GM19035 (cell line): ENCODE measurements around the gene PSMB5.
"Not testable (repeated sequence)": the region's sequence is repeated elsewhere in the genome, so short reads cannot be mapped to it uniquely, and the experiment has no call there.

Source experiments
- ATAC-seq: cut with Tn5 transposase; IDR thresholded peaks from one replicate; pipeline ENCODE4 v1.9.1; 2021; ENCODE audit not compliant: unreplicated experiment

PSMB5 gene

GRCh38 chr14:23020143-23021128, 14.3 kb downstream of the PSMB5 start:
- no peak for ATAC-seq

- ATAC-seq: no peak
Measured at GRCh38 chr14:23018107-23018506, 16.6 kb downstream of the PSMB5 start.

DNA sequence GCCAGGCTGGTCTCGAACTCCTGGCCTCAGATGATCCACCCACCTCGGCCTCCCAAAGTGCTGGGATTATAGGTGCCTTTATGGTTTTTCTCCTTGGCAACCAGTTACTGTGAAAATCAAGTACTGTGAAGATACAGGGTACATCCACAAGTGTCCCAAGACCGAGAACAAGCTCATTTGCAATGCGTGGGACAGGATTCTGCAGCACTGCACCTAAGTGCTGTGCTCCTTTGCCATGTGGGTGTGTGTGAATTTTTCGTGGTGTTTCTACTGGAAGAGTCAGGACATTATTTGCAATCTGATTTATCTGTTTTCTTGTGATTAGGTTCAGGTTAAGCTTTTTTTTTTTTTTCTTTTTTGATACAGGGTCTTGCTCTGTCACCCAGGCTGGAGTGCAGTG, 17.6 kb downstream of the PSMB5 start:
- no peak for ATAC-seq

- no peak for ATAC-seq
Measured at GRCh38 chr14:23015618-23016017, 19.1 kb downstream of the PSMB5 start.

- ATAC-seq: not testable (repeated sequence)
Measured at GRCh38 chr14:23013749-23014054, 21.0 kb downstream of the PSMB5 start.

DNA sequence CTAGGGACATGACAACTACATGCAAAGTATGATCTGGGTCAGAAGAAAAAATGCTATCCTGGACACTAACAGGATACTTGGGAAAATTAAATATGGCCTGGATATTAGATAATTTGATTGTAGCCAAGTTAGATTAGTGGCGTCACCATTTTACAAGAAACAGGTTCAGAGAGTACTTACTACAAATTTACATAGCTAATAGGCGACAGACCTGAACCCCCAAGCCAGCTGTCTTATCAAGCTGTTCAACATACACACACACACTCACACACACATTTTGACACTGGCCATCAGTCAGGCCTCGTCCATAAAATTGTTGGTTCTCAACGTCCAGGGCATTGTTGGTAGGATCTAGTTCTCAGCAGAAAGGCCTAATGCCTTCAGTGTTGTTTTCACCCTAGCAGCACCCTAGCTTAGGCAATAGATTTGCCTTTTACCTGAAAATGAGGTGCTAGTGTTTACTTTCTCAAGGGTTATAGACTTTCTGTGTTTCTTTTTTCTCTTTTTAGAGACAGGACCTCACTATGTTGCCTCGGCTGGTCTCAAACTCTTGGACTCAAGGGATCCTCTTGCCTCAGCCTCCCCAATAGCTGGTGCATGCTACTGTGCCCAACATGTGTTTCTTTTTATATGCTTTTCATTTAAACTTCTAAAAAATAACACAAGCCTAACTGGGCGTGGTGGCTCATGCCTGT, 21.5 kb downstream of the PSMB5 start:
- no peak for ATAC-seq

GRCh38 chr14:23009939-23010726, 24.6 kb downstream of the PSMB5 start, which contains the start of gene C14orf93:
TSS of gene C14orf93 (minus strand) at chr14:23010143. CDS start at chr14:22999023, 11,120 bp downstream.
- ATAC-seq: no peak

DNA sequence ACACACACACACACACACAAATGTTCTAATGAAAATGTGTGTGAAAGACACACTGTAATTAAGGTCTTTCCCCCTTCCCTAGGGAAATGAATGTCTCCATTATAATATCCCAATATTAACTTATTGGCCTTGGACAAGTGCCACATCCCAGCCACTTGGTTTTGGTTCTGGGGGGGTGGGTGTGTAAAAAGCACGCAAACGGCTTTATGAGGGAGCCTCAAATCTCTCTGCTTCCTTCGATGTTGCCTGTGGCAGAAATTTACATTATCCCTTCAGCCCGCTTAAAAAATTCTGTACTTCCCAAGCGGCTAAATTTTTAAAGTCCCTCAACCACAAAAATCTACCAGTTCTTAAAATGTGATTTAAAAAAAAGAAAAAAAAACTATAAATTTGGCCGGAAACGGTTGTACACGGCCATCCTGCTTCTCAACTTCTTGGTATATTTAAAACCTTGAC, 25.2 kb downstream of the PSMB5 start:
- ATAC-seq: no peak

- no peak for ATAC-seq
Measured at GRCh38 chr14:23008831-23009230, 25.9 kb downstream of the PSMB5 start.

- ATAC-seq: peak; percentile 91
Measured at GRCh38 chr14:23006544-23007419, 27.9 kb downstream of the PSMB5 start.

DNA sequence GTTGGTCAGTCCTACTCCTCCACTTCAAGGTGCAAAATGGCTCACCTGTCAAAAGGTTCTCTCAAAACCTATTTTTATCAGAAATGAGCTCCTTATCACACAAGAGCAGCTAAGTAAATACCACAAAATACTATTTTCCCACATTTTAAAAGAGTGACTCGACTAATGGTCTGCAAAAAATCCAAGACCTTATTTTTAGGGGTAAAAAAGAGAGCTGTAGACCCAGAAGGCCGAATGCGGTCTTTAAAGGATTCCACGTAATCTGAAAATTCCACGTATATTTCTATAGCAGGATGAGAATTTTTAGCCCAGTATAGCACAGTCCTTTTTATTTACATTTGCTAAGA, 28.5 kb downstream of the PSMB5 start:
- ATAC-seq: no peak

DNA sequence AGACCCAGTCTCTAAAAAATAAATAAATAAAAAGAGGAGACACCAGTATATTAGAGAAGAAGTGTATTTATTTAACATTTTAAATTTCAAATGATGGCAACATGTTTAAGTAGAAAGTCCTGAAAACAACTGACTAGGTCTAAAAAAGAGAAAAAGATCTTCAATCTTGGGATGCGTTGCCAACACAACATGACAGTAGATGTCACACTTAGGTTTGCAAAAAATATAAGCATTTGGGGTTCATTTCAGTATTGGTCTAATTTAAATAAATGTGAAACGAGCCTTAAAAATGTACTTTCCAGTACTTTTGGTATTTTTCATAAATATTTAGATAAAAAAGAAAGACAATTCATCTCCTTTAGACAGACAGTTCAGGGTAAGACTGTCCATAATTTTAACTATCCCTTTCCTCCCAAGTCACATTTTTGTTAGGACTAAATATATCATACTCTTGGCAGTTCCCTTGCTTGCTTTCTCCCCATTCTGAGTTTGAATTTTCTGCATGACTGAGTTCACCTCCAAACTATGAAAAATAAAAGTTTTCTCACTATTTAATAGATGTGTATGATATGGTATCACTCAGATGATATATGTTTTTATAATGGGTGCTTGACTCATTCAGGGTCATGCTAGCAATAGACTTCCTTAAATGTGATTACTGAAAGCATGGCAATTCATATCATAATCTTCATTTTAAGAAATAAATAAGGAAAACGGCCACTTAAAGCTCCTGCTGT, 29.1 kb downstream of the PSMB5 start:
- ATAC-seq: no peak

DNA sequence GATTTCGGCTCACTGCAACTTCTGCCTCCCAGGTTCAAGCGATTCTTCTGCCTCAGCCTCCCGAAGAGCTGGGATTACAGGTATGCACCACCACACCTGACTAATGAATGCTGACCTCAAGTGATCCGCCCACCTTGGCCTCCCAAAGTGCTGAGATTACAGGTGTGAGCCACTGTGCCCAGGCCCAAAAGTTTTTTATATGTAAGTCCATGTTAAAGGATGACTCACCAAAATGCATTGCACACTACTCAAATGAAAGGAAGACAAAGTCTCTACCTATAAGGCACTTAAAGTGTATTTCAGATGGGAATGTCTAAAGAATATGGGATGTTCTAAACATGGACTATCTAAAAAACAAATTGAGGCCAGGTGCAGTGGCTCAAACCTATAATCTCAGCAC, 30.4 kb downstream of the PSMB5 start:
- ATAC-seq: not testable (repeated sequence)

DNA sequence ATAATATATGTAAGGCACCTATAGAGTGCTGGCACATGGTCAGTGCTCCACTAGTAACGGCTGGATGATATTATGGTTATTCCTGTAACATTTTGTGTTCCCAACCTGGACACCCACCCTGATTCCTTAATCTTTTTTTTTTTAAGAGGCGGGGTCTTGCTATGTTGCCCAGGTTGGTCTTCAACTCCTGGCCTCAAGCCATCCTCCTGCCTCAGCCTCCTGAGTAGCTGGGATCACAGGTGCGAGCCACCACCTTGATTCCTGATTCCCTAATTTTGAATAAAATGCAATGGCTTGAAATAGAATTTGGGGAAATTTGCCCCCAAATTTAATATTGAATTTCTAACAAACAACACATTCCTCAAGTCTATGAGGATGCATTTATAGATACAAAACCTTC, 32.1 kb downstream of the PSMB5 start:
- no peak for ATAC-seq

DNA sequence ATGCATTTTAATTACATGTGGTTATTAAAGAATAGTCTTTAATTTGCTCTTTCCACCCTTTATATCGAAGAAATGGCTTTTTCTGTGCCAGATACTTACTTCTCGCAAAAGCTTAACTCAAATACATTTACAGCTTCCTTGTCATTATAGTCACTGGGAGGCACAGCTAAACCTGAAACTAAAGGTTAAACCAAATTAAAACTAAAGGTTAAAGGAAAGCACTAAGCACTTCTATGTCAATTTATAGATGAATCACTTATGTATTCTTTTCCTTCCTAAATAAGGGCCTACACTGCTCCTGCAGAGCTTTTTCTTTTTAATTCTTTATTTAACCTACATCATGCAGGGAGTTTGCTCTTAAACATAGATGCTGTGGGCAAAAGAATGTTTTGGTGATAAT, 33.8 kb downstream of the PSMB5 start:
- no peak for ATAC-seq

DNA sequence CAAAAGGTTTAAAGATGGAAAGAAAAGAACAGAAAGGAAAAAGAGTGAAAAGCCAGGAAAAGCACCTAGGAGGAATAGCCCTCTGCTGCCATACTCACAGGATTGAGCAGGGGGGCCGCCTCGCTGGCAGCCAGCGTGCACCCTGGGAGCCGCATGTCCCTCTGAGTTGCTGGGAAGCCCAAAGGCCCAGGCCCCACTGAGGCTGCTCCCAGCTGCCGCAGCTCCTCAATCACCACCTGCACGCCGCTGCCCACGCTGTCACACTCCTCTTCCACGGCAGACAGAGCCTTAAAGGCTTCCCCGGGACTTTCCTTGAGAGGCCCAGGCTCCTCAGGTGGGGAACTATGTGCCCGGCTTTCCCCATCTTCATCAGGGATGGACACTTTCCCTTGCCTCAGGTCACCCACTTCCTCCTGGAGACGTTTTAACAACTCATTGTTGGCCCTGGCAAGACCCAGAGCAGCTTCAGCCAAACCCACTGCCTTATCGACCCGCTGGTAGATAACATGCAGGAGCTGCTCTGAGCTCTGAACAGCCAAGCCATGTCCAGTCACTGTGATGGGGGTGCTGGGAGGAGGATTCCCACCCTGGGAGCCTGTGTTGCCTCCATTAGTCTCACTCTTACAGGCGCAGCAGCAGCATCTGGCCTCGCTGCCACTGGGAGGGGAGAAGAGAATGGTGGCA, 36.2 kb downstream of the PSMB5 start:
- ATAC-seq: no peak

DNA sequence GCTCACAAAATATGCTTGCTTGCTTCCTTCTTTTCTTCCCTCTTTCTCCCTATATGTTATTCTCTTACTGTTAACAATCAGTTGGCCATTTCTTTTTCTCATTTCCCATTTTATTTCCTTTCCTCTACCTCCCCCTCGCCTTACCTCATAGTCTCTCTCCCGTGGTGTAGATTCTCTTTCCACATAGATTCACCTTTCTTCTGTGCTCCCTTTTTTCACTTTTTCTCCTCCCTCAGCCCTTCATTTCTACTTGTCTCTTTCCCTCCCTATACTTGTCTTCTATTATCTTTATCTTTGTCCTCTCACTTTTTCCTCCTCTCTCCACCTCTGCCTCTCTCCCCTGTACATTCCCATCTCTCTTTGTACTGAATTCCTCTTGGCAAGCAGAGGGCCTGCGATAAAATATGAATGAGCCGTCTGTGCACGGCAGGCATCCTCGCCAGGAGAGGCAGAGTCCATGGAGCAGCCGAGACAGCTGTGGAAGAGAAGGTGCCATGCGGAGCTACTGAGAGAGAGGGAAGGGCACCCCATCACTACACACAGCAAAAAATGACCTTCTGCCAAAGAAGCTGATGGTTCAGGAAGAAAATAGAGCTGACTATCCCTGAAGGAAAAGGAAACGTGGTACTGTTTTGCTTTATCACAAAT, 36.9 kb downstream of the PSMB5 start:
- ATAC-seq: no peak

DNA sequence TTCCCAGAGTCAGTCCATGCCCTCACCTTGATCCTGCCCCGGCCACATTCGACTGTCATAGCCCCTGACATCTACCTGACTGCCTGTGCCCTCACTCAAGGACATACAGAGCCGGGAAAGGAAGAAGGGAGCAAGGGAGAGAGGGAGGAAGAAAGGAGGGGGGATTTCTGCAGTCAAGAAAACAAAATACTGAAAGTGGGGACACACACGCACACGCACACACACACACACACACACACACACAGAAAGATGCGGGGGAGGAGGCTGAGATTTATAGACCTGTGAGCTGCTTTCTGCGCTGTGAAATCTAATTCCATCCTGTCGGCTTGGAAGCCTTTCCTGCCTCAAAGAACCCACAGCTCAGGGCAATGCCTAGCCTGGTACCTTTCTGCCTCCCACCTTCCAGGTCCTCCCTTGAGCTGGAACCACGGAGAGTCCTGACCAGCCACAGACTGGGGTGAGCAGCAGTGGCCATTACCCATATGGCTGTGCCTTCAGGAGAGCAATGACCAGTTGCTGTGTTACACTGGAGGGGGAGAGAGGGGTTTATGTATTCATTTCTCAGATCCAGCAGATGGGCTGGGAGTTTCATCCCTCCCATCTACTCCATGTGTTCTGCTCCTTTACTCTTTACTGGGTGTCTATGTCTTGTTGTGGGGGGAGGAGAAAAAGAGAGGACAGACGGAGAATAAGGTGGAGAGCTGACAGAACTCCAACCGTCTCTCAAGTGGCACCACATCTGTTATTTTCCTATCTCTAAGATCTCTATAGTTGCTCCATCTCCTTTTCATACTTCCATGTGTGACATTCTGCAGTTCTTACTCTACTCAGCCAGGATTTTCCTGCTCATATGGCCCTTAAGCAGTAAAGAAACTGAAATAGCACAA, 37.7 kb downstream of the PSMB5 start:
- ATAC-seq: no peak
